Measurements from ENCODE around the gene TMEM79. TPM values are rescaled to one million over a fixed set of nuclear protein-coding genes. Genes with fewer than 3 reads are reported as not detected.

TMEM79 gene
- total RNA-seq, 2 experiments from 2014 or later: 6.2 to 6.8 TPM

DNA sequence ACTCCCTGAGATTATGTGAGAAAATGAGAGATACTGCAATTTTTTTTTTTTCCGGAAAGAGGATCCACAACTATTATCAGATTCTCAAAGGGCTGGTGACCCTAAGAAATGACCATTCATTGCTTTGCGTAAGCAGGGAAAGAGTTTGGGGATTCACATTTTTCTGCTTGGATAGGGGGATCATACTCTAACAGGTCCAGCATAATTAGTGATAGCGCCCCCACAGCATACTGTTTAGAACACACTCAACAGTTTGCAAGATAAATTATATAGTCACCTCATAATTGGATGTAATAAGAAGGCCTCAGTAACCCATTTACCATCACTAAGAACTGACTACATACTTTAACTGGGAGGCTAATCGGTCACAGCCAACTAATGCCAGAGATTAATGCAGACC, 52.1 kb downstream of the TMEM79 start:
- TF ChIP-seq, protein P1, sequence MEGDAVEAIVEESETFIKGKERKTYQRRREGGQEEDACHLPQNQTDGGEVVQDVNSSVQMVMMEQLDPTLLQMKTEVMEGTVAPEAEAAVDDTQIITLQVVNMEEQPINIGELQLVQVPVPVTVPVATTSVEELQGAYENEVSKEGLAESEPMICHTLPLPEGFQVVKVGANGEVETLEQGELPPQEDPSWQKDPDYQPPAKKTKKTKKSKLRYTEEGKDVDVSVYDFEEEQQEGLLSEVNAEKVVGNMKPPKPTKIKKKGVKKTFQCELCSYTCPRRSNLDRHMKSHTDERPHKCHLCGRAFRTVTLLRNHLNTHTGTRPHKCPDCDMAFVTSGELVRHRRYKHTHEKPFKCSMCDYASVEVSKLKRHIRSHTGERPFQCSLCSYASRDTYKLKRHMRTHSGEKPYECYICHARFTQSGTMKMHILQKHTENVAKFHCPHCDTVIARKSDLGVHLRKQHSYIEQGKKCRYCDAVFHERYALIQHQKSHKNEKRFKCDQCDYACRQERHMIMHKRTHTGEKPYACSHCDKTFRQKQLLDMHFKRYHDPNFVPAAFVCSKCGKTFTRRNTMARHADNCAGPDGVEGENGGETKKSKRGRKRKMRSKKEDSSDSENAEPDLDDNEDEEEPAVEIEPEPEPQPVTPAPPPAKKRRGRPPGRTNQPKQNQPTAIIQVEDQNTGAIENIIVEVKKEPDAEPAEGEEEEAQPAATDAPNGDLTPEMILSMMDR (conservative IDR thresholded peaks at IDR 0.05; ENCODE audit: low read length): peak; percentile 78
- no peak for TF ChIP-seq EZH2phosphoT487 (IDR thresholded peaks at IDR 0.05; ENCODE audit: borderline replicate concordance, low read depth, low read length)
- no peak overlapping the region for H2AFZ ChIP-seq (ENCODE audit: low read length)
- peaks cover 23% of the 10 kb centered on the region for H4K20me1 ChIP-seq (ENCODE audit: insufficient read depth, low read length)
- H3K27ac ChIP-seq (ENCODE audit: low read depth, low read length, poor library complexity, severe bottlenecking): no peak overlapping the region
- H3K9me3 ChIP-seq (ENCODE audit: low read length): peaks cover 4% of the 10 kb centered on the region; the same call in 1 of the 2 replicates
- peaks cover 26% of the 10 kb centered on the region for H3K4me1 ChIP-seq (ENCODE audit: insufficient read depth, low read length, poor library complexity, severe bottlenecking)
- H3K36me3 ChIP-seq (ENCODE audit: insufficient read depth, low read length): peaks cover 65% of the 10 kb centered on the region
- ChIA-PET POLR2A (interaction anchor here (0.8 kb wide), 1 partner anchor 69 kb away, joined by 3 read pairs; no protein-coding TSS in a partner anchor), CTCF (ENCODE audit: unreplicated experiment) (no interaction called here)
- H3K9me2 ChIP-seq (ENCODE audit: insufficient read depth, low read length): no peaks in the 10 kb centered on the region
- peak overlapping the region; percentile 98 for H3K4me3 ChIP-seq (ENCODE audit: low read depth, low read length, poor library complexity, severe bottlenecking)
- peak; percentile 54 for DNase-seq (ENCODE audit: low spot score)
- intact Hi-C loops (cut with micrococcal nuclease; ENCODE audit: unreplicated experiment): loop anchor here (5.0 kb wide), 2 partner anchors 156 to 184 kb away; partner anchors contain the start of gene SEMA4A
- peaks cover 59% of the 10 kb centered on the region for H3K79me2 ChIP-seq (ENCODE audit: insufficient read depth, low read depth, low read length)
- TSS peak; percentile 53 for BruUV-seq (replicated peaks)
- H3K4me2 ChIP-seq (ENCODE audit: low read length): peak overlapping the region; percentile 92

DNA sequence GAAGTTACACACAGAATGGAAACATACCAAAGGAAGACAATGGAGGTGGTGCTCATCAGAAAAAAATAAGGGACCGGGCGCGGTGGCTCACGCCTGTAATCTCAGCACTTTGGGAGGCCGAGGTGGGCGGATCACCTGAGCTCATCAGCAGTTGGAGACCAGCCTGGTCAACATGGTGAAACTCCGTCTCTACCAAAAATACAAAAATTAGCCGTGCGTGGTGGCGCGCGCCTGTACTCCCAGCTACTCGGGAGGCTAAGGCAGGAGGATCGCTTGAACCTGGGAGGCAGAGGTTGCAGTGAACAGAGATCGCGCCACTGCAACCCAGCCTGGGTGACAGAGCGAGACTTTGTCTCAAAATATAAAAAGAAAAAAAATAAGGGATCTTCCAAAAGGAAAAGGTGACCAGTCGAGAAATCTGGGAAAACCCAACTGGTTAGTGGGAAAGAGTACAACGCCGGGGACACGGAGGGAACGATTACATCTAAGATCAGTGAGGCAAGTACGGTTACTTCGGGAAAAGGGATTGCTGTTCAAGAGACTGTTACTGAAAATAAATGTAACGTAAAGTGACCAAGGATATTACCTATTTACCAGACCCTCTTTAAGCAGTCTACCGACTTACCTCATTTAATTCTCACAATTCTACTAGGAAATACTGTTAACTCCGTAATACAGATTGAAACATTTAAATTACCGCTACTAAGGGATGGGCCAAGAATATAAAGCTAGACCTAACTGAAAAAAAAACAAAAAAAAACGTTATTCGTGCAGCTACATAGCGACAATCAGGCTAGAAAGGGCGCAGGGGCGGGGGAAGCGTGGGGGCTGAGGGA, 53.1 kb downstream of the TMEM79 start:
- H2AFZ ChIP-seq (ENCODE audit: low read length): peak overlapping the region; percentile 48; the same call in 1 of the 2 replicates
- peak overlapping the region; percentile 83 for H3K27ac ChIP-seq (ENCODE audit: low read depth, low read length, poor library complexity, severe bottlenecking)
- DNase-seq (ENCODE audit: low spot score): peak; percentile 8
- peak overlapping the region; percentile 98 for H3K4me3 ChIP-seq (ENCODE audit: low read depth, low read length, poor library complexity, severe bottlenecking)
- H4K20me1 ChIP-seq (ENCODE audit: insufficient read depth, low read length): peaks cover 23% of the 10 kb centered on the region
- peaks cover 4% of the 10 kb centered on the region; the same call in 1 of the 2 replicates for H3K9me3 ChIP-seq (ENCODE audit: low read length)
- CTCF ChIA-PET (ENCODE audit: unreplicated experiment): interaction anchor here (0.6 kb wide), 1 partner anchor 54 kb away, joined by 3 read pairs; no protein-coding TSS in a partner anchor
- H3K9me2 ChIP-seq (ENCODE audit: insufficient read depth, low read length): no peaks in the 10 kb centered on the region
- H3K36me3 ChIP-seq (ENCODE audit: insufficient read depth, low read length): peaks cover 56% of the 10 kb centered on the region
- intact Hi-C loops (cut with micrococcal nuclease; ENCODE audit: unreplicated experiment): loop anchor here (1.0 to 5.0 kb wide), 3 partner anchors 55 to 185 kb away; partner anchors contain the start of genes SEMA4A and SMG5
- BruUV-seq (replicated peaks): no TSS peak
- peak overlapping the region; percentile 92 for H3K4me2 ChIP-seq (ENCODE audit: low read length)
- H3K79me2 ChIP-seq (ENCODE audit: insufficient read depth, low read depth, low read length): peaks cover 56% of the 10 kb centered on the region
- TF ChIP-seq, protein P1 (conservative IDR thresholded peaks at IDR 0.05; ENCODE audit: low read length): no peak
- TF ChIP-seq EZH2phosphoT487 (IDR thresholded peaks at IDR 0.05; ENCODE audit: borderline replicate concordance, low read depth, low read length): no peak
- peaks cover 26% of the 10 kb centered on the region for H3K4me1 ChIP-seq (ENCODE audit: insufficient read depth, low read length, poor library complexity, severe bottlenecking)
- POLR2A ChIA-PET: interaction anchor here (0.6 to 1.0 kb wide), 3 partner anchors 187 to 473 kb away, joined by 3 to 4 read pairs (median 3); no protein-coding TSS in a partner anchor
